HG03045 (cell line): ENCODE results near the gene ZSWIM5.
"Not testable (repeated sequence)": the region's sequence is repeated elsewhere in the genome, so short reads cannot be mapped to it uniquely, and the experiment has no call there.

Source experiments
- ATAC-seq: cut with Tn5 transposase; IDR thresholded peaks from one replicate; pipeline ENCODE4 v1.9.1; 2021; ENCODE audit warnings: mild to moderate bottlenecking, moderate library complexity; ENCODE audit not compliant: unreplicated experiment

Gene ZSWIM5

DNA sequence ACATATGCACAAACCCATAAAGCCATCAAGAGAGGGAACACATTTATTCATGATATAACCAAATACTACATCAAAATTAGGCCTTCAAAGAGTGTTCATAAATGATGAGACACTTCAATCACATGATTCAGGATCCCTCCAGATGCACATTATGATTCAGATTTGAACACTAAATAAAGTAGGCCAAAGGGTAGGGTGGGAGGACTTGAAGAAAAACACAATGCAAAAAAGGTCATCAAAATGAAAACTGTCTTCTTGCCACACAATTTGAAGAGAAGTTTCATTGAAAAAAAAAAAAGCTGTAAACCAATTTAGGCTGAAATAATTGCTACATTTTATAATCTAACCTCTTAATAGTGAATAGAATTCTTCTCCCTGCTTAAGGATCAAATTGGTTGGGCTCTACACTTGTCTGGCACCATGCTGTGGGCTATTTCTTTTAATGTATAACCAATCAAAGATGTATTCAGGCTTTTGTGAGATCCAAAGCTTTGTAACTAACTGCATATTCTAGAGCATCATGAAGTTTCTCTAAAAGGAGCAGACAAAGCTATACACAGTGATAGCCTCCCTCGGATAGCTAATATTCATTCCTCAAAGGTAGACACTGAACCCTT lies 58.1 kb downstream of the ZSWIM5 start:
- ATAC-seq = no peak

DNA sequence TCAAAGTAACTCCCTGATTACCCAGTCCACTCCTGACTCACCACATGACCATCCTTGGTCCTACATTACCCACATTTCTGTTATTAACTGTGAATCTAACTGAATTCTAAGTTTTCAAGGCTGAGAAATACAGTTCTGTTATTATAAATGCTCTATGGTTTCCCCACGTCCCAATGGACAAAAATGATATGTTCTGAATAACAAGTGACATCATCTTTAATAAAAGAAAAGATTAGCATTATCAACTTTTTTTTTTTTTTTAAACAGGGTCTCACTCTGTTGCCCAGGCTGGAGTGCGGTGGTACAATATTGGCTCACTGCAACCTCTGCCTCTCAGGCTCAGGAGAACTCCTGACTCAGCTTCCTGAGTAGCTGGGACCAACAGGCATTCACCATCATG lies 59.6 kb downstream of the ZSWIM5 start:
- ATAC-seq = no peak

DNA sequence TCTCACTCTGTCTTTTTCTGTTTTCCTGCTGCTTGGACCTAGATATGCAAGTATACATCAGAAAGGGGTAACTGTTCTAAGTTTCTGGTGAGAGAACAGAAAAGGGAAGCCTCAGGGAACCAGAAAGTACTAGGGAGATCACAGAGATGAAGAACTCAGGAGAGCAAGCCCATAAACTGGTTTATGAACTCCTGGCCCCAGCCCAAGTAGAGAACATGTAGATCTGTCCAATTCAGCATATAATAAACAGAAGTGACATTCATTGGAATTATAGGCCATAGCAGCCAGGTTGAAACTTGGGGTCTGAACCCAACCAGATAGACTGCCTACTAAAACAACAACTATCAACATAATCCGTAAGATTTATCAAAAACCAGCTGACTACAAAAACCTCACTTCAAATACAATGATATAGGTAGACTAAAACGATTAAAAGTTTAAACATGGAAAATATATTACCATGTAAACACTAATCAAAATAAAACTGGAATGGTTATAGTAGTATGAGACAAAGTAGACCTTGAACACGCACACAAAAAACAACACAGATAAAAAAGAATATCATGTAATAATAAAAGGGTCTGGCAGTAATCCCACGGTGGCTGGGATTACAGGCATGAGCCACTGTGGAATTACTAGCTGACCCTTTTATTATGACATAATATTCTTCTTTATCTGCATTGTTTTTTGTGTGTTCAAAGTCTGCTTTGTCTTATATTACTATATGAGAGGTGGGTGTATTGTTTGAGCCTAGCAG lies 65.0 kb downstream of the ZSWIM5 start:
- ATAC-seq = no peak

DNA sequence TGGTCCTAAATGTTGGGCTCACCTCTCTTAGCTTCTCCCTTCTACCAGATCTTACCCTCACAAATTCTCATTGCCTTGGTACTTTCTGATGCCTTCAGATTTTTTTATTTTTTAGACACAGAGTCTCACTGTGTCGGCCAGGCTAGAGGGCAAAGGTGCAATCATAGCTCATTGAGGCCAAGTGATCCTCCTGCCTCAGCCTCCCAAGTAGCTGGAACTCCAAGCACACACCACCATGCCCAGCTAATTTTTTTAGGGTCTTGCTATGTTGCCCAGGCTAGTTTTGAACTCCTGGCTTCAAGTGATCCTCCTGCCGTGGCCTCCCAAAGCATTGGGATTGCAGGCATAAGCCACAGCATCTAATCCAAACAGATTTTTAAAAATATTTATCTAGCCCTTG lies 69.4 kb downstream of the ZSWIM5 start:
- no peak for ATAC-seq

DNA sequence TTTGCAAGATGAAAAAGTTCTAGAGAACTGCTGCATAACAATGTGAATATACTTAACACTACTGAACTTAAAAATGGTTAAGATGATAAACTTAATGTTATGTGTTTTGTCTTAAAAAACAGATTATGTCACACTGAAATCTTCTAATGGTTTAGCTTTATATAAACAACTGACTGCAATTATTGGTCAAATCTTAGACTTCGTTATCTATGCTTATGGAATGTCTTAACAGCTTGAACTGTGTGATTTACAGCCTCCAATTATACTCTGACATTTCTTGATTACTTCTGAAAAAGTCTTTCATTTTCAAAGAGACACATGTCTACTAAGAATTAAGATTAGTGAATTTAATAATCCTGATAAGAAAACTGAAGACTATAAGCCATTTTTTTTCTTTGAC lies 71.1 kb downstream of the ZSWIM5 start:
- no peak for ATAC-seq

DNA sequence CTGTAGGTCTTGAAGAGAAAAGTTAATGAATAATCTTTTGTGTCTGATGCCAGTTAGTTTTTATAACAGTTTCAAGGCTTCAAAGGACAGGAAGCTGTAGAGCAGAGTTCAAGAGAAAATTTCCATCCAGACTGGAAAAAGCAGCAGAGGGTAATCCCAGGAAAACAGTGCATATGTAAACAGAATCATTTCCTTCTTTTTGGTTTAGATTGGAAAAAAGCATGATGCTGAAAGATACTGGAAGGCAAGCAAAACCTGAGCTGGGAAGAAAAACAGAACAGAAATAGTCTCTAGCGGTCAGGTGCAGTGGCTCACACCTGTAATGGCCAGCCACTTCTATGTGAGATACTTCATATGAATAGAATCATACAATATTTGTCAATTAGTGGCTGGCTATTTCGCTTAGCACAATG lies 71.9 kb downstream of the ZSWIM5 start:
- no peak for ATAC-seq

DNA sequence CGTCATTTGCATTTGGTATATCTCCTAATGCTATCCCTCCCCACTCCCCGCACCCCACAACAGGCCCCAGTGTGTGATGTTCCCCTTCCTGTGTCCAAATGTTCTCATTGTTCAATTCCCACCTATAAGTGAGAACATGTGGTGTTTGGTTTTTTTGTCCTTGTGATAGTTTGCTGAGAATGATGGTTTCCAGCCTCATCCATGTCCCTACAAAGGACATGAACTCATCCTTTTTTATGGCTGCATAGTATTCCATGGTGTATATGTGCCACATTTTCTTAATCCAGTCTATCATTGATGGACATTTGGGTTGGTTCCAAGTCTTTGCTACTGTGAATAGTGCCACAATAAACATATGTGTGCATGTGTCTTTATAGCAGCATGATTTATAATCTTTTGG lies 73.7 kb downstream of the ZSWIM5 start:
- ATAC-seq = not testable (repeated sequence)

DNA sequence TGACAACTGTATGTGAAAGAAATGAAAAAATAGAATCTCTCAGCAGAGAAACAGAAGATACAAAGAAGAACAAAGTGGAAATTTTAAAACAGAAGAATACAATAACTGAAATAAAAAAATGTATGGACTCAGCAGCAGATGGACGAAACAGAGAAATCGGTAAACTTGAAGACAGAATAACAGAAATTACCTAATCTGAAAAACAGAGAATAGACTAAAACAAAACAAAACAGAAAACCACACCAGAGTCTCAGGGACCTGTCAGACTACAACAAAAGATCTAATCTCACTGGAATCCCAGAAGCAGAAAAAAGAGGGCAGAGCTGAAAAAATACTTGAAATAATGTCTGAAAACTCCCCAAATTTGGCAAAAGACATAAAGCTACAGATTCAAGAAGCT lies 83.0 kb downstream of the ZSWIM5 start:
- ATAC-seq = no peak

DNA sequence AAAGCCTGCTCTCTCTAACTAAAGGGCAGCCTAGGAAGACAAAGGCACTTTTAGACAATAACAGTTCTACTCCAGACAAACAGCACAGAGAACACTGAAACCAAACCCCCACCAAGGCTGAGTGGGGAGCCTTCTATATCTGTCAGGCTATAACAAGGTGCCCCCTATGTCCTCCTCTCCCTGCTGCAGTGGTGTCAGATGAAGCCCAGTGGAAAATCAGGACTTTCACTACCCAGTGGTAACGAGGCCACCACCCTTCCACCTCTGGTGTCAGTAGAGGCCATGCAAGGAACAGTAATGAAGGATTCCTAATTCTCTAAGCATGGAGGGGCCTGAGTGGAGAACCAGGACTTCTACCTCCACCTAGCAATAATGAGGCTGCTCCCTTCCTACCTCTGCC lies 83.7 kb downstream of the ZSWIM5 start:
- no peak for ATAC-seq

DNA sequence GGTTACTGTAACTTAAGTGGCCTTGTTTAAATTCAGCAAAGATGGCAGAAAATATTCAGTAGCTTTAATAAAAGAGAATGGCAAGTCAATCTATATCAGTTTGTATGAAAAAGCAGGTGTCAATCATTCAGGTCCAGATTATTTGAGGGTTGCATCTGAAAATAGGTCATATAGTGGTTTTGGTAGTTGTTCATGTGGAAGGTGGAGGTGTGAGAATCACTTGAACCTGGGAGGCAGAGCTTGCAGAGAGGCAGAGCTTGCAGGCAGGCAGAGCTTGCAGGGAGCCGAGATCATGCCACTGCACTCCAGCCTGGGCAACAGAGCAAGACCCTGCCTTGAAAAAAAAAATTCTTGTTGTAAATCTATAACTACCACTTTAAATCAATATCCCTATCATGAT lies 88.6 kb downstream of the ZSWIM5 start:
- no peak for ATAC-seq

DNA sequence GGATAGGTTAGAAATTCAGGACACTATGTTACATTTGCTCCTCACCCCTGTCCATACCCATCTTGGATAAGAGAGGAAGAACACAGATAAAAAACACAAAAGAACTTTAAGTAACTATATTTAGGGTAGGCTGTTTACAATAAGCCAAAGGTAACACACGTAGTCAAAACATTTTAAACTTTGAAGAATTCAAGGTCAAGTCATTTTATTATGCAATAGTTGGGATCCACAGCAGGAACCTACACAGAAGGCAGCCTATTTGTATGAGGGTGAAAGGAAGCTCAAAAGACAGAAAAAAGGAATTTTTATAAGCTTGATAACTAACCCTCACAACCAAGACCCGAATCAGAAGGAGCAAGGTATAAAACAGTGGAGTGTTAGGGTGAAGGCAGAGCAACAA lies 89.6 kb downstream of the ZSWIM5 start:
- ATAC-seq = no peak

DNA sequence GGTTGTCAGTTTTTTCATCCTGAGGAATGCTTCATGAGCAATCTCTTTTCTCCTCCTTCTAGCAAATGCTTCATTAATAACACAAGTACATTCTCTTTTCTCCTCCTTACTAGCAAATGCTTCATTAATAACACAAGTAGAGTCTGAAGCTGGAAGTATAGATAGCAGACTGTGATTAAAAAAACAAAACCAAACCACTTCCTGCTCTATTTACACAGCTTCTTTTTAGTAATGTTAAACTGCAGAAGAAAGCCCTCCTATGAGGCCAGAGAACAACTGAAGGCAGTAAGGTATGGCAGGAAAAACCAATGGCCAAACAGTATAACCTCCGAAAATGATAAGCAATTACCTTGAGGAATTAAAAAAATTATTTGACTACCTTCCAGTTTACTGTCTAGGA lies 90.1 kb downstream of the ZSWIM5 start:
- no peak for ATAC-seq

DNA sequence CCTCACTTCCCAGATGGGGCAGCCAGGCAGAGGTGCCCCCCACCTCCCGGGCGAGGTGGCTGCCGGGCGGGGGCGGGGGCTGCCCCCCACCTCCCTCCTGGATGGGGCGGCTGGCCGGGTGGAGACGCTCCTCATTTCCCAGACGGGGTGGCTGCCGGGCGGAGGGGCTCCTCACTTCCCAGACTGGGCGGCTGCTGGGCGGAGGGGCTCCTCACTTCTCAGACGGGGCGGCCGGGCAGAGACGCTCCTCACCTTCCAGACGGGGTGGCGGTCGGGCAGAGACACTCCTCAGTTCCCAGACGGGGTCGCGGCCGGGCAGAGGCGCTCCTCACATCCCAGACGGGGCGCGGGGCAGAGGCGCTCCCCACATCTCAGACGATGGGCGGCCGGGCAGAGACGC lies 91.2 kb downstream of the ZSWIM5 start:
- not testable (repeated sequence) for ATAC-seq

DNA sequence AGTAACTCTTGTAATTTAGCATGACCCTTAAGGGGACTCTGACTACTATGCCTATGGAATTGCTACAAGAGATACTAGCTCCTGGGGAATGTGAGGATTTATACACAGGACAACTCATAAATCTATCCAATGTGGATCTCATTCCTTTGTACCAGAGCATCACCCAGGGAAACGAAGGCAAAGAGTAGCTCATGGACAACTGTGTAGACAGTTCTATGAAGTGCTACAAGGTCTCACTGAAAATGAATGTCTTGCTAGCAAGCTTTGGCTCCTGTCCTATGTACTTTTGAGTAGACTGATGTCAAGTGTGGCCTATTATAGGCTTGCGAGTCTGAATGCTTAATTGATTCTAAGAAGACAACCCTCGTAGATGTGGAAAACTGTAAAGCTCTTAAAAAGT lies 93.7 kb downstream of the ZSWIM5 start:
- no peak for ATAC-seq

DNA sequence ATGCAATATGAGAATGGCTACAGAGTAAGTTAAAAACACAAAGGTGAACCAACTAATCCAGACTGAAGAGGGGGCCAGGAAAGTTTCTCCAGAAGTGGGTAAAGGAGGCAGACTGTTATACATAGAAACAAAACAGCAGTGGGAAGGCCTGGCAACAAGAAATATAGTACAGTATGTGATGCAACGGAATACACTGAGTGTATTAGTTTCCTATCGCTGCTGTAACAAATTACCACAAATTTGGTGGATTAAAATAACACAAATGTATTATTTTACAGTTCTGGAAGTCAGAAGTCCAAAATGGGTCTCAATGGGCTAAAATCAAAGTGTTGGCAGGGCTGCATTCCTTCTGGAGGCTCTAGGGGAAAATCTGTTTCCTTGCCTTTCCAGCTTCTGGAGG lies 95.2 kb downstream of the ZSWIM5 start:
- no peak for ATAC-seq

DNA sequence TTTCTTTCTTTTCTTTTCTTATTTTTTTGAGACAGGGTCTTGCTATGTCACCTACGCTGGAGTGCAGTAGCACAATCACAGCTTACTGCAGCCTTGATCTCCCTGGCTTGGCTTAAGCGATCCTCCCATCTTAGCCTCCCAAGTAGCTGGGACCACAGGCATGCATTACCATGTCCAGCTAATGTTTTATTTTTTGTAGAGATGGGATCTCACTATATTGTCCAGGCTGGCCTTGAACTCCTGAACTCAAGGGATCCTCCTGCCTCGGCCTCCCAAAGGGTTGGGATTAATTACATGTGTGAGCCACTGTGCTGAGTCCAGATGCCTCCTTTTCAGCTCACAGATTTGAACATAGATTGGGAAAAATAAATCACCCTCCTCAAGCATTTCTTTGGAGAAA lies 98.6 kb downstream of the ZSWIM5 start:
- ATAC-seq = no peak

DNA sequence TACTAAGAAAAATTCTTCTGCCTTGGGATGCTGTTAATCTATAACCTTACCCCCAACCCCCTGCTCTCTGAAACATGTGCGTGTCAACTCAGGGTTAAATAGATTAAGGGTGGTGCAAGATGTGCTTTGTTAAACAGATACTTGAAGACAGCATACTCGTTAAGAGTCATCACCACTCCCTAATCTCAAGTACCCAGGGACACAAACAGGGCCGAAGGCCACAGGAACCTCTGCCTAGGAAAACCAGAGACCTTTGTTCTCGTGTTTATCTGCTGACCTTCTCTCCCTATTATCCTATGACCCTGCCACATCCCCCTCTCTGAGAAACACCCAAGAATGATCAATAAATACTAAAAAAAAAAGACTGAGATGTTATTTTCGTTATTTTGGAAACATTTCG lies 99.5 kb downstream of the ZSWIM5 start:
- ATAC-seq = not testable (repeated sequence)

DNA sequence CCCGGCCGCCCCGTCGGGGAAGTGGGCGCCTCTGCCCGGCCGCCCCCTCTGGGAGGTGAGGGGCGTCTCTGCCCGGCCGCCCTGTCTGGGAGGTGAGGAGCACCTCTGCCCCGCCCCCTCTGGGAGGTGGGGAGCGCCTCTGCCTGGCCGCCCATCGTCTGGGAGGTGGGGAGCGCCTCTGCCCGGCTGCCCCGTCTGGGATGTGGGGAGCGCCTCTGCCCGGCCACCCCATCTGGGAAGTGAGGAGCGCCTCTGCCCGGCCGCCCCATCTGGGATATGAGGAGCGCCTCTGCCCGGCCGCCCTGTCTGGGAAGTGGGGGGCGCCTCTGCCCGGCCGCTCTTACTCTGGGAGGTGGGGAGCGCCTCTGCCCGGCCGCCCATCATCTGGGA lies 100.3 kb downstream of the ZSWIM5 start:
- ATAC-seq = not testable (repeated sequence)

DNA sequence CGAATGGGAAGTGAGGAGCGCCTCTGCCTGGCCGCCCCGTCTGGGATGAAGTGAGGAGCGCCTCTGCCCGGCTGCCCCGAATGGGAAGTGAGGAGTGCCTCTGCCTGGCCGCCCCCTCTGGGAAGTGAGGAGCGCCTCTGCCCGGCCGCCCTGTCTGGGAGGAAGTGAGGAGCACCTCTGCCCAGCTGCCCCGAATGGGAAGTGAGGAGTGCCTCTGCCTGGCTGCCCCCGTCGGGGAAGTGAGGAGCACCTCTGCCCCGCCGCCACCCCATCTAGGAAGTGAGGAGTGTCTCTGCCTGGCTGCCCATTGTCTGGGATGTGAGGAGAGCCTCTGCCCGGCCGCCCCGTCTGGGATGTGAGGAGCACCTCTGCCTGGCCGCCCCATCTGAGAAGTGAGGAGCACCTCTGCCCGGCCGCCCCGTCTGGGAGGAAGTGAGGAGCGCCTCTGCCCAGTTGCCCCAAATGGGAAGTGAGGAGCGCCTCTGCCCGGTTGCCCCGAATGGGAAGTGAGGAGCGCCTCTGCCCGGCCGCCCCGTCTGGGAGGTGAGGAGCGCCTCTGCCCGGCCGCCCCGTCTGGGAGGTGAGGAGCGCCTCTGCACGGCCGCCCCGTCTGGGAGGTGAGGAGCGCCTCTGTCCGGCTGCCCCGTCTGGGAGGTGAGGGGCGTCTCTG lies 100.8 kb downstream of the ZSWIM5 start:
- not testable (repeated sequence) for ATAC-seq

DNA sequence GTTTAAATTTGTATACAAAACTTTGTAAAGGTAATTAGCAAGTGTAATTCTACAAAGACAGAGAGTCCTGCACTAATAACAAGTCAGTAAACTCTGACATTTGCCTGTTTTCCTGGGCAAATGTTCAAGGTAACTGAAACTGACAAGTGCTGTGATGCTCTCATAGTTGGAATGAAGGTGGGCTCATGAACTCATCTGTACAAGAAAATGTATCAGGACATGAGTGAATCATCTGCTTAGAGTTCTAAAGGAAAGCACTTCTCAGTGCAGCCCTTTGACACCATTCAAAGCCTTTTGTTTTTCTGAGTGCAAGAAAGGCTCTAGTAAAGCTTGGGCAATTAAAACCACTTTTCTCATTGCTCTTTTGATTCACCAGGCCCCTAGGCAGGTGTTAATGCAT lies 102.9 kb downstream of the ZSWIM5 start:
- ATAC-seq = no peak

DNA sequence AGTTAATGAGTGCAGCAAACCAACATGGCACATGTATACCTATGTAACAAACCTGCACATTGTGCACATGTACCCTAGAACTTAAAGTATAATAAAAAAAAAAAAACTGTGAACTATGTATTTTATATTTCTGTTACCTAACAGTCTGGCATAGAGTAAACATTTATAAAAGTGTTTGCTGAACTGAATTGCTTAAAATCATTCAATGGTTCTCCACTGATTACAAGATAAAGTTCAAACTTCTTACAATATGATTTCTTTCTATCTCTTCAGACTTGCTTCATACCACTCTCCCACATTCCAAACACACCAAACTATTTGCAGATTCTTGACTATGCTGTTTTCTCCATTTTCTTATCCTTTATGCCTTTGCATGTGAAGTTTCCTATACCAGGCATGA lies 104.5 kb downstream of the ZSWIM5 start:
- ATAC-seq = no peak

DNA sequence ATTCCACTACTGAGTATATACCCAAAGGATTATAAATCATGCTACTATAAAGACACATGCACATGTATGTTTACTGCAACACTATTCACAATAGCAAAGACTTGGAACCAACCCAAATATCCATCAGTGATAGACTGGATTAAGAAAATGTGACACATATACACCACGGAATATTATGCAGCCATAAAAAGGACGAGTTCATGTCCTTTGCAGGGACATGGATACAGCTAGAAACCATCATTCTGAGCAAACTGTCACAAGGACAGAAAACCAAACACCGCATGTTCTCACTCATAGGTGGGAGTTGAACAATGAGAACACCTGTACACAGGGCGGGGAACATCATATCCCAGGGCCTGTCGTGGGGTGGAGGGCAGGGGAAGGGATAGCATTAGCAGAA lies 104.9 kb downstream of the ZSWIM5 start:
- not testable (repeated sequence) for ATAC-seq
